Endothelial cell of umbilical vein (primary cell): ENCODE measurements around the gene HECTD1. TPM values are rescaled to one million over a fixed set of nuclear protein-coding genes. Genes with fewer than 3 reads are reported as not detected.

Source experiments
- BruUV-seq: library from RNA; stranded (reverse); fragments of 400-500 nt; replicated peaks from 2 replicates; lab custom pipeline; 2021; lab: Mats Ljungman, UMichigan
- CTCF ChIA-PET: fragments of 300-600, 350-600 bp; sonication (Branson Sonifier 250); formaldehyde crosslinking; loops from one replicate; lab custom pipeline; 2021; ENCODE audit warnings: antibody characterized with exemption, inconsistent platforms; lab: Charles Lee
- POLR2A ChIA-PET: fragments of 300-600, 350-600 bp; sonication (Branson Sonifier 250); formaldehyde crosslinking; loops from one replicate; lab custom pipeline; 2021; ENCODE audit warnings: antibody characterized with exemption, inconsistent platforms; lab: Charles Lee
- DNase-seq: peaks from one replicate; pipeline ENCODE4 v3.0.0-alpha.2; 2011; ENCODE audit warnings: low read depth, low spot score
- FAIRE-seq: peaks from 2 replicates; lab custom pipeline; 2011; peaks lifted over from hg19 to GRCh38; lab: Jason Lieb, UNC
- H2AFZ ChIP-seq: 2 replicates; pipeline ENCODE4 v1.6.0; 2012; ENCODE audit warnings: low read depth, low read length, control low read depth, inconsistent platforms
- H3K27ac ChIP-seq: 2 replicates; pipeline ENCODE4 v1.5.1; 2011; ENCODE audit warnings: low read depth, mild to moderate bottlenecking, control low read depth, low read length, moderate library complexity; ENCODE audit not compliant: insufficient read depth
- H3K27me3 ChIP-seq, 2 experiments: 2 replicates each; pipeline versions ENCODE4 v1.6.0 to v1.6.1; 2011; ENCODE audit warnings: low read length in 2 of 2, mixed read lengths in 1 of 2; ENCODE audit not compliant: control insufficient read depth in 2 of 2, insufficient read depth in 2 of 2
- H3K36me3 ChIP-seq, 2 experiments: 2 replicates in 1 of 2; 3 replicates in 1 of 2; pipeline ENCODE4 v1.5.1; 2011; ENCODE audit warnings: low read length in 2 of 2, mild to moderate bottlenecking in 1 of 2, moderate library complexity in 1 of 2; ENCODE audit not compliant: control insufficient read depth in 2 of 2, insufficient read depth in 2 of 2; ENCODE audit errors: extremely low read depth in 1 of 2
- H3K4me1 ChIP-seq: 3 replicates; pipeline ENCODE4 v1.5.1; 2011; ENCODE audit warnings: mild to moderate bottlenecking, low read length; ENCODE audit not compliant: control insufficient read depth, insufficient read depth; ENCODE audit errors: extremely low read depth
- H3K4me2 ChIP-seq: 2 replicates; pipeline ENCODE4 v1.6.1; 2011; ENCODE audit warnings: low read length, control low read depth, mixed read lengths; ENCODE audit not compliant: insufficient read depth
- H3K4me3 ChIP-seq, 3 experiments: fragments of 200-600 bp in 1 of 3; sonication (generic), shearing (Covaris generic) in 1 of 3; replicated peaks in 1 of 3; 2 replicates each; pipeline ENCODE4 v1.5.1; 2011 to 2016; ENCODE audit warnings: control low read depth in 3 of 3, low read length in 3 of 3, mild to moderate bottlenecking in 2 of 3, inconsistent platforms in 1 of 3, low read depth in 1 of 3, moderate library complexity in 1 of 3; ENCODE audit not compliant: insufficient read depth in 1 of 3
- H3K79me2 ChIP-seq: 2 replicates; pipeline ENCODE4 v1.6.0; 2012; ENCODE audit warnings: low read length, inconsistent platforms; ENCODE audit not compliant: control insufficient read depth, insufficient read depth
- H3K9ac ChIP-seq: replicated peaks from 2 replicates; pipeline ENCODE3; 2011; ENCODE audit warnings: low read length, control low read depth; ENCODE audit not compliant: insufficient read depth; ENCODE audit errors: extremely low read depth
- H3K9me1 ChIP-seq: replicated peaks from 3 replicates; pipeline ENCODE4 v1.6.0; 2011; ENCODE audit warnings: mild to moderate bottlenecking, low read length; ENCODE audit not compliant: control insufficient read depth, insufficient read depth; ENCODE audit errors: extremely low read depth
- H3K9me3 ChIP-seq: replicated peaks from 2 replicates; pipeline ENCODE4 v1.5.1; 2012; ENCODE audit warnings: low read length, inconsistent platforms; ENCODE audit not compliant: control insufficient read depth, insufficient read depth
- H4K20me1 ChIP-seq: replicated peaks from 2 replicates; pipeline ENCODE3; 2011; ENCODE audit warnings: mild to moderate bottlenecking, low read length; ENCODE audit not compliant: control insufficient read depth, insufficient read depth; ENCODE audit errors: extremely low read depth
- EZH2 ChIP-seq: IDR thresholded peaks from 2 replicates; pipeline ENCODE4 v1.6.1; 2012; ENCODE audit warnings: borderline replicate concordance, low read depth, mild to moderate bottlenecking, moderate library complexity, low read length, inconsistent platforms; ENCODE audit not compliant: severe bottlenecking
- FOS ChIP-seq: IDR thresholded peaks from 2 replicates; pipeline ENCODE4 v1.6.1; 2011; ENCODE audit warnings: mild to moderate bottlenecking, low read length, moderate library complexity, borderline replicate concordance; ENCODE audit not compliant: insufficient read depth
- GATA2 ChIP-seq: IDR thresholded peaks from 2 replicates; pipeline ENCODE4 v1.7.0; 2011; ENCODE audit warnings: low read depth, mild to moderate bottlenecking, moderate library complexity, mixed read lengths, low read length; ENCODE audit not compliant: insufficient read length, insufficient read depth
- JUN ChIP-seq: IDR thresholded peaks from 2 replicates; pipeline ENCODE4 v1.6.1; 2011; ENCODE audit warnings: borderline replicate concordance, low read depth; ENCODE audit not compliant: insufficient read length, insufficient read depth
- POLR2A ChIP-seq: IDR thresholded peaks from 2 replicates; pipeline ENCODE4 v1.6.1; 2012; ENCODE audit warnings: low read depth, mild to moderate bottlenecking, control low read depth, low read length
- POLR2AphosphoS5 ChIP-seq: IDR thresholded peaks from 2 replicates; pipeline ENCODE4 v1.6.1; 2012; ENCODE audit warnings: low read depth, mild to moderate bottlenecking, control low read depth, low read length, moderate library complexity; ENCODE audit not compliant: insufficient read depth
- dilution Hi-C: fragments of 300-500 bp; cut with MboI; formaldehyde crosslinking; loops from one replicate; pipeline ENCODE4 v1.15.0; 2019; ENCODE audit warnings: low sequenced_read_pairs; ENCODE audit not compliant: extremely low pct_ligation_motif_present
- intact Hi-C: fragments of 100-400 bp; cut with micrococcal nuclease; formaldehyde crosslinking; loops from one replicate; pipeline ENCODE4 v1.10.0; 2022
- polyA plus RNA-seq, 4 experiments: library from polyadenylated mRNA; depleted of rRNA in 3 of 4; stranded (reverse) in 3 of 4; unstranded in 1 of 4; fragments of >200 nt; gene quantifications; 2 replicates each; pipeline versions ENCODE4 v1.2.1 to v1.2.3, GENCODE V29; 2011 to 2012; ENCODE audit warnings: missing spikeins in 1 of 4
- total RNA-seq: library from RNA; stranded (reverse); gene quantifications from 2 replicates; pipeline ENCODE4 v1.2.3, GENCODE V29; 2021
- TF ChIP-seq, protein P1 (sequence below), 2 donors: IDR thresholded peaks; 1 replicate in 1 of 2; 2 replicates in 1 of 2; pipeline ENCODE4 v1.5.1; 2011; ENCODE audit warnings: low read length in 2 of 2, mild to moderate bottlenecking in 2 of 2, moderate library complexity in 2 of 2, control low read depth in 1 of 2, inconsistent platforms in 1 of 2, low read depth in 1 of 2; ENCODE audit not compliant: insufficient read depth in 1 of 2; ENCODE audit errors: extremely low read depth in 1 of 2
- TF ChIP-seq, protein P2 (sequence below): IDR thresholded peaks from 2 replicates; pipeline ENCODE4 v1.6.1; 2011; ENCODE audit not compliant: insufficient read depth, insufficient read length

HECTD1 gene
- total and polyA plus RNA-seq, 2 donors (not counting 3 experiments of a cell fraction or from before 2014, with no cell fraction given) = 67.9 to 181 TPM

DNA sequence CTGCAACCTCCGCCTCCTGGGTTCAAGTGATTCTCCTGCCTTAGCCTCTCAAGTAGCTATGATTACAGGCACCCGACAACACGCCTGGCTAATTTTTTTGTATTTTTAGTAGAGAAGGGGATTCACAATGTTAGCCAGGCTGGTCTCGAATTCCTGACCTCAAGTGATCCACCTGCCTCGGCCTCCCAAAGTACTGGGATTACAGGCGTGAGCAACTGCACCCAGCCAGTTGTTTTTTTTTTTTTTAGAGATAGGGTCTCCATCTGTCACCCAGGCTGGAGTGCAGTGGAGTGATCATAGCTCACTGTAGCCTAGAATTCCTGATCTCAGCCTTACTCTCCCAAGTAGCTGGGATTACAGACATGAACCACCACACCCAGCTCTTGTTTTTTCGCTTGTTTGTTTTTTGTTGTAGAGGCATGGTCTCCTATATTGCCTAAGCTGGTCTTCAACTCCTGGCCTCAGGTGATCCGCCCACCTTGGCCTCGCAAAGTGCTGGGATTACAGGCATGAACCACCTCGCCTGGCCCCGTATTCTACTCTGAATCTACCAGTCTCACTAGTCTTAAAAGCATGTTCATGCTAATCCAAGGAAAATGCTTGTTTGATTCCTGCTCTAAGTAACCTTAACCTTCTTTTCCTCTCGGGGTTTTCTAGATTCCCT lies 149.8 kb downstream of the HECTD1 start:
- H3K9me3 ChIP-seq = no peaks in the 10 kb centered on the region
- intact Hi-C loops = no loop called here
- no peak overlapping the region for H3K4me2 ChIP-seq
- H2AFZ ChIP-seq = no peak overlapping the region
- H3K4me3 ChIP-seq = no peak overlapping the region
- H3K27ac ChIP-seq = no peak overlapping the region
- H4K20me1 ChIP-seq = no peaks in the 10 kb centered on the region
- CTCF ChIA-PET = no interaction called here
- no peaks in the 10 kb centered on the region for H3K4me1 ChIP-seq
- H3K9ac ChIP-seq = no peak overlapping the region
- no peak for FAIRE-seq
- BruUV-seq = no TSS peak
- POLR2A ChIA-PET = interaction anchor here (0.9 kb wide), 1 partner anchor 32 kb away, joined by 8 read pairs; the partner anchor contains the start of gene STRN3
- dilution Hi-C loops = no loop called here
- H3K27me3 ChIP-seq = no peaks in the 10 kb centered on the region
- H3K9me1 ChIP-seq = no peaks in the 10 kb centered on the region
- TF ChIP-seq POLR2A (no peak), JUN (no peak), POLR2AphosphoS5 (no peak), EZH2 (no peak), FOS (no peak), GATA2 (no peak)
- TF ChIP-seq, protein P1, sequence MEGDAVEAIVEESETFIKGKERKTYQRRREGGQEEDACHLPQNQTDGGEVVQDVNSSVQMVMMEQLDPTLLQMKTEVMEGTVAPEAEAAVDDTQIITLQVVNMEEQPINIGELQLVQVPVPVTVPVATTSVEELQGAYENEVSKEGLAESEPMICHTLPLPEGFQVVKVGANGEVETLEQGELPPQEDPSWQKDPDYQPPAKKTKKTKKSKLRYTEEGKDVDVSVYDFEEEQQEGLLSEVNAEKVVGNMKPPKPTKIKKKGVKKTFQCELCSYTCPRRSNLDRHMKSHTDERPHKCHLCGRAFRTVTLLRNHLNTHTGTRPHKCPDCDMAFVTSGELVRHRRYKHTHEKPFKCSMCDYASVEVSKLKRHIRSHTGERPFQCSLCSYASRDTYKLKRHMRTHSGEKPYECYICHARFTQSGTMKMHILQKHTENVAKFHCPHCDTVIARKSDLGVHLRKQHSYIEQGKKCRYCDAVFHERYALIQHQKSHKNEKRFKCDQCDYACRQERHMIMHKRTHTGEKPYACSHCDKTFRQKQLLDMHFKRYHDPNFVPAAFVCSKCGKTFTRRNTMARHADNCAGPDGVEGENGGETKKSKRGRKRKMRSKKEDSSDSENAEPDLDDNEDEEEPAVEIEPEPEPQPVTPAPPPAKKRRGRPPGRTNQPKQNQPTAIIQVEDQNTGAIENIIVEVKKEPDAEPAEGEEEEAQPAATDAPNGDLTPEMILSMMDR (IDR thresholded peaks at IDR 0.05; ENCODE audit: extremely low read depth in 1 of 2, insufficient read depth in 1 of 2, low read depth in 1 of 2, low read length in 2 of 2) = no peak
- TF ChIP-seq, protein P2, sequence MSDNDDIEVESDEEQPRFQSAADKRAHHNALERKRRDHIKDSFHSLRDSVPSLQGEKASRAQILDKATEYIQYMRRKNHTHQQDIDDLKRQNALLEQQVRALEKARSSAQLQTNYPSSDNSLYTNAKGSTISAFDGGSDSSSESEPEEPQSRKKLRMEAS = no peak
- no peak for DNase-seq
- no peaks in the 10 kb centered on the region for H3K79me2 ChIP-seq
- H3K36me3 ChIP-seq = no peaks in the 10 kb centered on the region
